GM21723 (cell line): ENCODE results near the gene ACTRT3.

Source experiments
- ATAC-seq: cut with Tn5 transposase; IDR thresholded peaks from one replicate; pipeline ENCODE4 v1.9.1; 2021; ENCODE audit warnings: mild to moderate bottlenecking, moderate library complexity; ENCODE audit not compliant: unreplicated experiment

ACTRT3 gene

DNA sequence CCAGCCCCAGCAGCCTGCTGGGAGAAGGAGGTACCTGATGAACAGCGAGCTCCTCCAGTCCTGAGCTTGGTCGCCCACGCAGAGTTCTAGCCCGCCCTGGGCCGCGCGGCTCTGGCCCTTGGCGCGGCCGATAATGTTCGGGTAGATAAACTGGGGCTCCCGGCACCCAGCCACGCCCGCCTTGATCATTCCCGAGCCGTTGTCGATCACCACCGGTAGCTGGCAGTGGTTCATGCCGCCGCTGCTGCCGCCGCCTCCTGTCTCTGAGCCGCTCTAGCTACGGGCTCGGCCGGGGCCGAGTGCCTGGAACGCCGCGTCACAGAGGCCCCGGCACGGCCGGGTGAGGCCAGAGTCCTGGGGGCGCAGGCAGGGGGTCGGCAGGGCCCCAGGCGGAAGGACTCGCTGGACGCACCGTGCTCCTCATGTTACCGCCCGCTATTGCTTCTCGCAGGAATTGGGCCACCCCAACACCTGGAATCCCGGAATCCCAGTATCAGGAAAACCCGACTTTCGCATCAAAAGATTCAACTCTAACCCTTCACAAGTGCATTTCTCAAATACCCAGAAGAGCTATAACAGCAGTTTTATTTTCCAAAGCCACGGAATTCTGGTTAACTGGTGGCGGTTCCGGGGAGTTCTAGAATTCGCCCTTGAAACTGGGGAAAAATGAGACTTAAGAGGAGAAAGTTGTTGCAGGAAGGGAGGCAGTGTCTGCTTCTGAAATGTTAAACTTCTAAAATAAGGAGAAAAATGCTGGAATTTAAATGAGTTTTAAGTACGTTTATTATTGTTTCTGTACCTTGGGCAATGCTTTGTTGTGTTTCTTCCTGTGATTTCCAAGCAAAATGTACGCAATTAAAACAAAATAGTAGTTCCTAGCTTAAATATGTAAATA, at the start of gene ACTRT3:
TSS of gene ACTRT3 (minus strand) at position 275 of the 895 bp plus-strand sequence. CDS start at position 234, 41 bp downstream.
- ATAC-seq = peak; percentile 28

DNA sequence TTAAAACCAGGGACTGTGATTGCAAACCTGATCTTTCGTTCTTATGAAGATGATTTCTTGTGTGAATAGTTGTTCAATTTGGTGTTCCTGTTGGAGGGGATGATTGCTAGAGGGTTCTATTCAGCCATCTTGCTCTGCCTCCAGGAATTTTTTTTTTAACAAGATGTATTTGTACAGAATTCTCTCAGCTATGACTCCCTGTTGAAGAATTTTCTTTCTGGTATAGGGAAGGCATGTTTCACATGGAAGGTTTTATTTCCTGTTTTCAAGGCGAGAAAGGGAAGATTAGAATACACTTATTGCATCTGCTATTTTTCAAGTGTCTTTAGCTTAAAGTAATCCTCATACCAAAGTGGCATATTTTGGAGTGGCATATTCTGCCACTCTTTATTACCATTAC, 49.0 kb upstream of the ACTRT3 start:
- ATAC-seq = no peak

DNA sequence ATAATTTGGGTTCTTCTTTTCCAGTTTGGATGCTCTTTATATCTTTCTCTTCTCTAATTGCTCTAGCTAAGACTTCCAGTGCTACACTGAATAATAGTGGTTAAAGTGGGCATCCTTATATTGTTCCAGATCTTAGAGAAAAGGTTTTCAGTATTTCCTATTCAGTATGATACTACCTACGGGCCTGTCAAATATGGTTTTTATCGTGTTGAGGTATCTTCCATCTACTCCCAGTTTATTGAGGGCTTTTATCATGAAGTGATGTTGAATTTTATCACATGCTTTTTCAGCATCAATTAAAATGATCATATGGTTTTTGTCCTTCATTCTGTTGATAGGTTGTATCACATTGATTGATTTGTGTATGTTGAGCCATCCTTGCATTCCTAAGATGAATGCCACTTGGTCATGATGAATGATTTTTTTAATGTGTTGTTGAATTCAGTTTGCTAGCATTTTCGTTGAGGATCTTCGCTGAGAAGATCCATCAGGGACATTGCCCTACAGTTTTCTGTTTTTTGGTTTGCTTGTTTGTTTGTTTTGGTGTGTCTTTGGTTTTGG, 46.3 kb upstream of the ACTRT3 start:
- no peak for ATAC-seq

DNA sequence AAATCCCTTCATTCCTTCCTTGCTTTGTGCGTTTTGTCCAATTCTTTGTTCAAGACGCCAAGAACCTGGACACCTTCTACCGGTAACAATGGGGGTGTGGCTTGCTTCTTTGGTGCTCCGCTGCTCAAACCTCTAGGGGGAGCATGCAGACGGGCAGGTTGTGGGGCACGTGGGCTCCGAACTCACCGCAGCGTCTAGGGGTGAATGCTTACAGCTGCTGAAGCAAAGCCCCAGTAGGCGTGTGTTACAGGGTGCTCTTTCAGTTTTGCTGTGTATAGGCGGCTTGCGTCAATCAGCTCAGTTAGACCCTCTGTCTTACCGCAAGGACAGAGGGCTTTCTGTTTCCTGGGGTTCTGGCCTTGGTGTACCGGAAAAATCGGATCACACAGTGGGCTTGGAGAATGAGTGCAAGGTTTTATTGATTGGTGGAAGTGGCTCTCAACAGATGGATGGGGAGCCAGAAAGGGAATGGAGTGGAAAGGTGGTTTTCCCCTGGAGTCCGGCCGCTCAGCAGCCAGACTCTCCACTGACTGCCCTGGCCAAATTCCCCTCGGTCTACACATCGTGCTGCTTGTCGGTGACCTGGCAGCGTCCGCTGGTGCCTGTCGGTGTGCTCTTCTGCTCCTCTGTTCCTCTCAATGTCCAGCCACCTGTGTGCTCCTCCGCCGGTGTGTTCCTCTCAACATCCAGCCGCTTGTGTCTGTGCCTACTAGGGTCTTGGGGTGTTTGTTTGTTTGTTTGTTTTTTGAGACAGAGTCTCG, 44.6 kb upstream of the ACTRT3 start:
- ATAC-seq = peak; percentile 84

DNA sequence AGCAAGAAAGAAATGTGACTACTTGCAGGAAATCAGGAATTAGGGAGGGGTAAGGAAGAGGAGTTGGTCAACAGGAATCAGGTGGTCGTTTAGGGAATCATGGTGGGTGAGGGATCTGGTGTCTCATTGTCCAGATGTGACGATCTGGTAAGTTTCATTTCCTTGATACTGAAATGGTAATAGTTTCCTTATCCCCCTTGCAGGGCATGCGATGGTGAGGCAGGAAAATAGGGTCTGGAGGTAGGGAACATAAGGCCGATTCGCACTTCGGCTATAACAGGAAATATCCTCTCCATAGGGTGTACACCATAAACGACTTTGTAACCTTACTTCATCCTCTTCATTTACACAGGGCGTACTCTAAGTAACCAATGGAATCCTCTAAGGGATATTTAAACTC, 43.9 kb upstream of the ACTRT3 start:
- ATAC-seq = no peak

DNA sequence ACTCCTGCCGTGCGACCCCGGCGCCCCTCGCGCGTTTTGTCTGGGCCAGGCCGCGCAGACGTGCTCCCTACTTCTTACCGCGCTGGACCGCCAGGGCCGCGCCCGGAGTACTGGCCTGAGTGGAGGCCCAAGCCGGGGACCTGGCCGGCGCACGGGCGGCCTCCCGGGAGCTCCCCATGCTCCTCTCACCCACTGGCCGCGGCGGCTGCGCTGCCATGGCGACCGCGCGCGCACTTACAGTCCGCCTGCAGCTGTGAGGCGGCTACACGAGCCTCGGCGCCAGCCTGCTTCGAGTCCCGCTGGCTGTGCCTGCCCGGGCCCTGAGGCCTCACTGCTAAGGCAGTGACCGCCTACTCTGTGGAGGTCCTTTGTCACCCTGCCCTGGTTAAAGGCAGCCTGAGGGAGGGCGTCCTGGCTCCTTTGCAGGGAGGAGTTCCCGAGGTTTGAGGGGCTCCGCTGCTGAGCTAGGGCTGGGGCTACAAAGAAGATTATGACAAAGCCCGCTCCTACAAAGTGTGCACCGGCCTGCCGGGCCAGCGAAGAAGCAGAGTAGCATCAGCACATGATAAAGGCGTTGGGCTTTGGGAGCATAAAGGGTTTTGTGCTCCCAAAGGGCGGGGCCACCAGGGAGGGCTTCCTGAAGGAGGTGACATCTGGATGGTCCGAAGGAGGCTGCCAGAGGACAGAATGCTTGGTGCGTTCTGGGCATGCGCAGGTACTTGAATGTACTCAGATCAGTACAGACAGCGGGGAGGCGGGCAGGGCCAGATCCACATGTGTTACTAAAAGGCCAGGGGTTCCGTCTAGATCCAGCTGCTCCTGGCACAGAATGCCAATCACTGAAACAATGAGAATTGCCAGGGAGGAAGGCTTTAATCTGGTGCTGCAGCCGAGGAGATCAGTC, 43.2 kb upstream of the ACTRT3 start, which contains the start of the genes LRRC34 and LRRIQ4:
TSS of gene LRRC34 (minus strand) at position 573 of the 904 bp plus-strand sequence. CDS start at position 217, 356 bp downstream.
TSS of gene LRRIQ4 (plus strand) at position 539 of the 904 bp plus-strand sequence. CDS start 9,052 bp downstream, outside the sequence.
- ATAC-seq = peak; percentile 72

DNA sequence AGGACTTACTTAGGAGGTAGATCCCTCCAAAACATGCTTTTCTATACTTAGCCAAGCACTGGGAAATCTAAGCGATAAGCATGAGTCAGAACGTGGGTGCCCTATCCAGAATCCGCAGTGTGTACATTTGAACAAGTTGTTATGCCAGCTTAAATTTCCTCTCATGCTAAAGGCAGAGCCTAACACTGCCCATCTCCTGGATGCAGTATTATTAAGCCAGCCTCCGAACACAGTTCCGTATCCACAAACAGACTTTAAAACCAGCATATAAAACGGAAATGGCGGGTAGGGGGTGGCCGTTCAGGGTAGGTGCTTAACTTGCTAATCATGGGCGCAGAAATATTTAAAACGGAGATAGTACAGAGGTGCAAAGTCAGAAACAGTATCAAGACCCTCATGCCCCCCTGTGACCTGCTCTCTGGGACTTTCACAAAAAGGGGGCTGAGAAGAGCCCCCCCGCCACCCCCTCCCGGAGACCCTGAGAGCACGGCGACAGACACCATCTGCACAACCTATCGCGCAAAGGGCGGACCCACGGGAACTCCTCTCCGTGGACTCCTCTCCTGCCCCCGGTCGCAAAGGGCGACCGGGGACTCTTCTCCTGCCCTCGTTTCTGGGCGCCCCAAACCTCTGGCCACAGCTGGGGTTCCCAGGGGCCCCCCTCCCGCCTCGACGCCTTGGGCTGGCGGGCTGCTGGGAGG, 42.4 kb upstream of the ACTRT3 start:
- ATAC-seq = peak; percentile 18

DNA sequence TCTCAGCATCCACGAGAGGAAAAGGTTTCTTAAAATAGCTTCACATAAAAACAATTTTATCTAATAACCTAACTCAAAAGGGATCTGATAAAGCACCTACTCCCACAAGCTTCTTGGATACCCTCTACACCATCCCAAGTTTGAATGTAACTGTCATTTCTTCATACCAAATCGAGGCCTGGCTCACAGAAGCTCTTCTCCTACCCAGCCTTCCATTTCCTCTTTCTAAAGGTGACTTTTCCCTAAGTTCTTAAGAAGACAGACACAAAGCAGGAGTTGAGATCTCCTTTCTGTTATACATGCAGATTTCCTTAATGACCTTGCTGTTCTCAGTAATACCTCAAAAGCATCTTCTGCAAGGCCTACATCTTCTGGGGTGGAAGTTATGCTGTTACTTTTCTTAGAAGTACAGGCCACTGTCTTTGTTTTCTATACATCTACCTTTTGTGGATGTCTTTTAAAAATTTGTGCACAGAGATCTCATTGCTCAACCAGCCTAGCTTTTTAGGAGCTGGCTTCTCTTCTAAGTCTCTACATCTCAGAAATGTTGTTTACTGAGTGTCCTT, 40.0 kb upstream of the ACTRT3 start:
- no peak for ATAC-seq

DNA sequence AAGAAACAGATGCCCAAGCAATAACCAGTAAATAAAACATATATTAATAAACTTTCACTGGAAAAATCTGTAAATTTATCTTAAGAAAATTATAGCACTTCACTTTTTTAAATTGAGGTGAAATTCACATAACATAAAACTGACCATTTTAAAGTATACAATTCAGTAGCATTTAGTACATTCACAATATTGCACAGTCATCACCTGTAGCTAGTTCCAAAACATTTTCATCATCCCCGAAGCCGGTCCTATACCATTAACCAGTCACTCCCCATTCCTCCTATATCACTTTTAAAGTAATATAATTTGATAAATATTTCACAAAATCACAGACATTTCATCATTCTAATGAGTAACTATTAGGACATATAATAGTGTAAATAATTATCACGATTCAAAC, 35.3 kb upstream of the ACTRT3 start:
- ATAC-seq = no peak

DNA sequence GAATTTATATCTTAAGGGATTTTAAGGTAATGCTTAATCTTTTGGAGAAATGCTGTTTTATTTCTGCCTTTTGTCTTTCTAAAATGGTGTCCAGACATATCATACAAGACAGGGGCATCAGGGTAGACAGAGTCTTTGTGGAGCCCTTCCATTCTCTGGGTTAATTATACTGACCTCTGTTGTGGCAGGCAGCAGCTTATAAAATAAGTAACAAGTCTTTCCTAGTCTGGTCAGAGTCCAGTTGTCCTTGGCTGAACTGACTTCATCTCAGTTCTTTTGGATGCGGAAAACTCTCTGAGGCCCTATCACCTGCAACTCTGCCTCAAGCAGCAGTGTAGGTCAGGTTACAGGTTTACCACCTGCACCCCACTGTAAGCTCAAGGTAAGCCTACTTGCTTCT, 23.0 kb upstream of the ACTRT3 start:
- ATAC-seq = no peak

DNA sequence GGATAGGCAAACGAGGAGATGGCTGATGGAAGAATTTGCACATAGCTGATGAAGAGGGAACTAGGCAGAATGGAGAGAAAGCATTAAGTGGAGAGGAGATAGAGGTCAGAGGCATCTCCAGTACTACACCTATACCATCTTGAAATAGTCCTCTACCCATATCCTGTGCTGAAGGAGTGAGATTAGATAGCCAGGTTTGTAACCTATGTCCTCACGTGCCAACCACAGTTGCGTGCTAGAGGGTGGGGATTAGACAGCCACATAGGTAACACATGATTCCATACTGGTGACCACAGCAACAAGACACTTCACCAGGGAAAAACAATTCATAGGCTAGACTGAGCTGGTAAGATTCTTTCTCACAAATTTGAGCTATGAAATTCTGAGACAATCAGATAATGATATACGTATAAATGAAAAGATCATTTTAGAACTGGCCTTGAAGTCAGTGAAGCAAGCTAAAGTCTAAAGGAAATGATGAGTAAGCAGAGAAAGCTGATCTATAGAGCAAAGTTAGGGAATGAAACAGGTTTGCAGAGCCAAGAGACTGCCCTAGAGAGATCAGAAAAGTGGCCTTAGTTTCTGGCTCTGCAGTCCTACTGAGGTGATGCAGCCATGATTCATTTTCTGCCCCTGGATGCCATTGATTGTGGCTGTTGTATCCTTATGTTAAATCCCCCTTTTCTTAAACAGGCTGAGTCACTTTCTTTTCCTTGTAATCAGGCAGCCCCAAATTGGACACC, 21.5 kb upstream of the ACTRT3 start:
- ATAC-seq = no peak

DNA sequence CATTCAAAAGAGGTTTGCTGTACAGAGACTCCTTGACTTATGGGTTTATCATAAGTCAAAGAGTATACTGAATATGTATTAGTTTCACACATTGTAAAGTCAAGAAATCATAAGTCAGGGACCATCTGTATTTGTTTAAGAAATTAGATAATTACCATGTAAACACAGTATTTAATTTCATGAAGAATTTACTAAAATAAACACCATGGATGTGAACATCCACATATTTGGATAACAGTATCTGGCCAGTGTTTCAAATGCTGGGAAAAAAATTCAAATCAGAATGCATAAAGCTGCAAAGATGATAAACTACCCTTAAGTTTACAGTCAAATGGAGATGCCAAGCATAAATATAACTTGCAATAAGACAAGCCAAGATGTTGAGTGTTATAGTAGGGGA, 20.9 kb upstream of the ACTRT3 start:
- no peak for ATAC-seq

DNA sequence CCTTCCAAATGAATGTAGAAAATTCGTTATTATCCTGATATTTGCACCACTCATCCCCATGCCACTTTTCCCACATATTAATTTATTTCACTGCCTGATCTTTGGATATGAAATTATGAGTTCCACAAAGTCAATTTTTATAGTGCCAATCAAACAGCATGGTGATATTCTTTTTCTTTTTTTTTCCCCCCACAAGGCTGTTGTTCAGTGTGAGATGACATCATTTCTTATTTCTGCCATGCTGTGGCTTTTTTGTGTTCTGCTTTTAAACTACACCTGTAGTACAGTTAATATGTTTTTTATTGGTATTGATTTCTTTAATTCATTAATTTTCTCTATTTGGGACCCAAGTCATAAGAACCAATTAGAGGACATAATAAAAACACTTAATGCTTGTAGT, 18.4 kb upstream of the ACTRT3 start:
- ATAC-seq = no peak

DNA sequence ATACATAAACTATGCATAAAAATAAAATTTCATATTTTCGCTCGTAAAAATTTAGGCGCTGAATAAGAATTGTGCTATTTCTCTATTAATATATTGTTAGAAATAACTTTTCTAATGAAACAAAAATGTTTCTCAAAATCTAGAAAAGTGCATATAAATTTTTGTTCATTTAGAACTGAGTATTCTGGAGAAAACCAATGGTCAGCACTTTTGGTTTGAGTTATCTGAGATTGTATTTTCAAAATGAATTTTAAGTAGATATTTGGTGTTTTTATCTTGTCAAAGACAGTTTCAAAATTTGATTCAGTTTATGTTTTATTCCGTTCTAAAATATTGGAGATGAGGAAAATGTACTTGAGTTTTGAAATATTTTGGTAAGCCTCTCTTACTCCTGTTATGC, 17.8 kb upstream of the ACTRT3 start:
- ATAC-seq = no peak

DNA sequence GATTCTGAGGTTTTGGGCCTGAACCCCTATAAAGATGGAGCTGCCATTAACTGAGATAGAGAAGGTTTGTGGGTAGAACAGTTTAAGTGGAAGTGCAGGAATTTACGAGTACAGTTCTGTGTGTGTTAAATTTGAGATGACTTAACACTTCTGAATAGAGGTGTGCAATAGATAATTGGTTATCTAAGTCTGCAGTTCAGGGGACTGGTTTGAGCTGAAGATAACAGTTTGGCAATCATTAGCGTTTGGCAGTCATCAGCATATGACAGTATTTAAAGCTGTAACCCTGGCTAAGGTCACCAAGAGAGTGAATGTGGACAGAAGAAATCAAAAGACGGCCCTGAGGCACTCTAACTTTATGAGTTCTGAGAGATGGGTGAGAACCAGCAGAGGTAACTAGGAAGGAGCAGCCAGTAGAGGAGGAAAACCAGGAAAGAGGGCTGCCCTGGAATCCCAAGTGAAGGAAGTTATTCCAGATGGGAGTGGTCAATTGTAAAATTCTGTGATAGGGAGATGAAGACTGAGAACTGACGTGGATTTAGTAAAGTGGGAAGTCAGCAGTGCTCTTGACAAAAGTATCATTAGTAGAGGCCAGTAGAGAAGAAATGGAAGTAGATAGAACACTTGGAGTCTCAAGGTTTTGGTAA, 12.0 kb upstream of the ACTRT3 start:
- no peak for ATAC-seq

DNA sequence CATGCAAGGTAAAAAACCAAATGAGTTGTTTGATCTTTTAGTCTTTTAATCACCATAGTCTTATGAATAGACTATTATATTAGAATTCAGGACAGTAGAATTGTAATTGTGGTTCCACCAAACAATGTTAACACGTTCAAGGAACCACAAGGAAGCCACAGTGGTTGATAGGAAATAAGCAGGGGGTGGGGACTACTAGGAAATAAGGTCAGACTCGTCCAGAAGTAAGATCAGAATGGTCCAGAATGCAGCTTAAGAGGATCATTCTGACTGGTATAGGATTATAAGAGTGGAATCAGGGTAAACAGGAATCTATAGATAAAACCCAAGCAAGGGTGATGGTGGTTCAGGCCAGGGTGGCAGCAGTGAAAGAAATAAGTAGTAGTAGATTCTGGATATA, 11.4 kb upstream of the ACTRT3 start:
- ATAC-seq = no peak

DNA sequence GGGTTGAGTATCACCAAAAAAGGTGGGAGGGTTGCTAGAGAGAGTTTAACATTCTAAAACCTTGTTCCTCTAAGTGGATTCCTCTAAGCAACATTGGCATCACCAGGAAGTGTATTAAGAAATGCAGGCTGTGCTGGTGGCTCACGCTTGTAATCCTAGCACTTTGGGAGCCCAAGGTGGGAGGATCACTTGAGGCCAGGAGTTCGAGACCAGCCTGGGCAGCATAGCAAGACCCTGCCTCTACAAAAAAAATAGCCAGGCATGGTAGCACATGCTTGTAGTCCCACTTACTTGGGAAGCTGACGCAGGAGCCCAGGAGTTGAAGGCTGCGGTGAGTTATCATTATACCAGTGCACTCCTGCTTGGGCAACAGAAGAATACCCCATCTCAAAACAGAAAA, 8.5 kb upstream of the ACTRT3 start:
- ATAC-seq = no peak

DNA sequence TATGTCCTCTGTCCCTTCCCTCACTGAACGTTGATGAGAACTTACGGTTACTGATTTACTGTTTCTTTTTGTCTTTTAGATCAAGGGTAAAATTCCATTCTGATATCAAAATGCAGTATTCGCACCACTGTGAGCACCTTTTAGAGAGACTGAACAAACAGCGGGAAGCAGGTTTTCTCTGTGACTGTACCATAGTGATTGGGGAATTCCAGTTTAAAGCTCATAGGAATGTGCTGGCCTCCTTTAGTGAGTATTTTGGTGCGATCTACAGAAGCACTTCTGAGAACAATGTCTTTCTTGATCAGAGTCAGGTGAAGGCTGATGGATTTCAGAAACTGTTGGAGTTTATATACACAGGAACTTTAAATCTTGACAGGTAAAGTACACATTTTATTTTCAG, 4.8 kb upstream of the ACTRT3 start:
- ATAC-seq = no peak
